ENCODE measurements around the gene ACE. TPM values are rescaled to one million over a fixed set of nuclear protein-coding genes. Genes with fewer than 3 reads are reported as not detected.

Gene ACE
- total RNA-seq, 1 donor from 2014 or later, result not detected

DNA sequence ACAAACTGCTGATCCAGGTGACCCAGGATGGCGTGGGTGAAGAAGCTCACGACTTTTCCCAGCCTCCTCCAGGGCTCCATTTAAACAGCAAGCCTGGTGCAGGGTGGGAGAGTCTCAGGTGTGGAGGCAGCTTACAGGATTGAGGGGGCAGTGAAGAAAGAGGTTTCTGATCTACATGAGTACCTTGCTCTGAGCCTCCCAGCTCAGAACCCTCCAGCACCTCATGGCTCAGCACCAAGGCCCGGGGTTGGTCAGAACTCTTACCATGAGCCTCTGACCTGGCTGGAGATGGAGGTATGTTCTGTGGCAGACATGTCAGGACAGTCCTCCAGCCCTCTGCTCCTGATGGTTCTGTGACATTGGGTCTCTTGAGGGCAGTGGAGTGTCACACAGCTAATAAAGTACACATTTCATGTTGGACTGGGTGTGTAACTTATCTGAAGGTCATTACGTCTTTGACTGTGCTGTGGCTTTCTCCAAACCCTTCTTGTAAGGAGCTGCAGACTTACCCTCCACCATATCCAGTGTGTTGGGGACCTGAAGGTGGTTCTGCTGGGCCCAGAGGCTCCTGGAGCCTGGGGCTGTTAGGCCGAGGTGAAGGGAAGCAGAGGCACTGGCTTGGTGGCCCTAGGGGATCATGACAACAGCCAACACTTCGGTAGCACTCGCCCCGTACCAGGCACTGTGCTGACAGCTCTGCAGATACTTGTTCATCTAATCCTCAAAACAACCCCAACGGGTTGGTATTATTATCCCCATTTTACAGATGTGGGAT lies 69.6 kb downstream of the ACE start:
- no peaks in the 10 kb centered on the region for H3K9me3 ChIP-seq (ENCODE audit: low read depth)
- peaks cover 3% of the 10 kb centered on the region for H4K20me1 ChIP-seq (ENCODE audit: low read depth)
- no peak overlapping the region for H3K9ac ChIP-seq
- TF ChIP-seq EZH2phosphoT487 (IDR thresholded peaks at IDR 0.05) (no peak), EZH2 (IDR thresholded peaks at IDR 0.05) (no peak)
- TF ChIP-seq, protein P1, sequence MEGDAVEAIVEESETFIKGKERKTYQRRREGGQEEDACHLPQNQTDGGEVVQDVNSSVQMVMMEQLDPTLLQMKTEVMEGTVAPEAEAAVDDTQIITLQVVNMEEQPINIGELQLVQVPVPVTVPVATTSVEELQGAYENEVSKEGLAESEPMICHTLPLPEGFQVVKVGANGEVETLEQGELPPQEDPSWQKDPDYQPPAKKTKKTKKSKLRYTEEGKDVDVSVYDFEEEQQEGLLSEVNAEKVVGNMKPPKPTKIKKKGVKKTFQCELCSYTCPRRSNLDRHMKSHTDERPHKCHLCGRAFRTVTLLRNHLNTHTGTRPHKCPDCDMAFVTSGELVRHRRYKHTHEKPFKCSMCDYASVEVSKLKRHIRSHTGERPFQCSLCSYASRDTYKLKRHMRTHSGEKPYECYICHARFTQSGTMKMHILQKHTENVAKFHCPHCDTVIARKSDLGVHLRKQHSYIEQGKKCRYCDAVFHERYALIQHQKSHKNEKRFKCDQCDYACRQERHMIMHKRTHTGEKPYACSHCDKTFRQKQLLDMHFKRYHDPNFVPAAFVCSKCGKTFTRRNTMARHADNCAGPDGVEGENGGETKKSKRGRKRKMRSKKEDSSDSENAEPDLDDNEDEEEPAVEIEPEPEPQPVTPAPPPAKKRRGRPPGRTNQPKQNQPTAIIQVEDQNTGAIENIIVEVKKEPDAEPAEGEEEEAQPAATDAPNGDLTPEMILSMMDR (IDR thresholded peaks at IDR 0.05), result no peak
- no peak for DNase-seq (ENCODE audit: low spot score)
- H3K4me3 ChIP-seq, result no peak overlapping the region
- peaks cover 7% of the 10 kb centered on the region for H3K4me1 Mint-ChIP-seq
- H2AFZ ChIP-seq (replicated peaks), result no peak overlapping the region
- H3K27ac Mint-ChIP-seq, result no peak overlapping the region
- no peaks in the 10 kb centered on the region for H3K36me3 ChIP-seq
- no peaks in the 10 kb centered on the region for H3K9me3 Mint-ChIP-seq
- H3K27me3 ChIP-seq, result no peaks in the 10 kb centered on the region
- H3K36me3 Mint-ChIP-seq, result no peaks in the 10 kb centered on the region
- H3K27ac ChIP-seq, result no peak overlapping the region
- H3F3A ChIP-seq (ENCODE audit: low read depth), result peaks cover 19% of the 10 kb centered on the region
- H3K4me1 ChIP-seq, result peaks cover 8% of the 10 kb centered on the region
- H3K4me2 ChIP-seq, result no peak overlapping the region
- H3K79me2 ChIP-seq (ENCODE audit: low read depth), result peaks cover 7% of the 10 kb centered on the region
- no peaks in the 10 kb centered on the region for H3K27me3 Mint-ChIP-seq (ENCODE audit: insufficient read depth, low read depth)
- no peak overlapping the region for H3K4me3 Mint-ChIP-seq

DNA sequence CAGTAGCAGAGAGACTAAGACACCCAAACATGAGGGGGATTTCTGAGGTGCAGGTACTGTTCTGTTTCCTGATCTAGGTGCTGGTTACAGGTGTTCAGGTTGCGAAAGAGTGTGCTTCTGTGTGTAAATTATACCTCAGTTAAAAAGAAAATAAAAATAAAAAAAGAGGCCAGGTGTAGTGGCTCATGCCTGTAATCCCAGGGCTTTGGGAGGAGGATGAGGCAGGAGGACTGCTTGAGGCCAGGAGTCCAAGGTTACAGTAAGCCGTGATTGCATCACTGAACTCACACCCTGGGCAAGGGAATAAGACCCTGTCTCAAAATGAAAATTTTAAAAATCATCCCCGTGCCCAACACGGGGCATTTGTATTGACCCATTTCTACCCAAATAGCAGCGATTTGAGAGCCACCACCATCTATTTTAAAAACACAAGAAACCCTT lies 70.2 kb downstream of the ACE start:
- no peaks in the 10 kb centered on the region for H3K9me3 Mint-ChIP-seq

More for the DNA sequence above, 70.2 kb downstream of the ACE start:
- no peaks in the 10 kb centered on the region for H3K27me3 Mint-ChIP-seq (ENCODE audit: insufficient read depth, low read depth)
- Histone ChIP-seq H3K4me1 (peaks cover 8% of the 10 kb centered on the region), H2AFZ (replicated peaks) (no peak overlapping the region), H3F3A (ENCODE audit: low read depth) (peaks cover 20% of the 10 kb centered on the region), H3K9ac (no peak overlapping the region), H4K20me1 (ENCODE audit: low read depth) (peaks cover 7% of the 10 kb centered on the region), H3K27me3 (no peaks in the 10 kb centered on the region), H3K9me3 (ENCODE audit: low read depth) (no peaks in the 10 kb centered on the region), H3K36me3 (no peaks in the 10 kb centered on the region), H3K27ac (no peak overlapping the region), H3K4me2 (no peak overlapping the region), H3K4me3 (no peak overlapping the region), H3K79me2 (ENCODE audit: low read depth) (peaks cover 13% of the 10 kb centered on the region)
- H3K27ac Mint-ChIP-seq, result no peak overlapping the region
- H3K36me3 Mint-ChIP-seq, result no peaks in the 10 kb centered on the region
- peaks cover 10% of the 10 kb centered on the region for H3K4me1 Mint-ChIP-seq
- no peak for TF ChIP-seq EZH2phosphoT487 (IDR thresholded peaks at IDR 0.05)
- no peak for TF ChIP-seq EZH2 (IDR thresholded peaks at IDR 0.05)
- TF ChIP-seq, protein P1 (IDR thresholded peaks at IDR 0.05), result no peak
- DNase-seq (ENCODE audit: low spot score), result no peak
- H3K4me3 Mint-ChIP-seq, result no peak overlapping the region

Other genes starting within 250 kb of the ACE start
- 4.2 and 7.7 TPM in 2 replicates for gene CYB561, start 30.8 kb upstream of the ACE start, total RNA-seq (ENCODE audit: low replicate concordance)
- 0.03 TPM in 1 of 2 replicates, not detected in the other for gene KCNH6, start 46.3 kb downstream of the ACE start, total RNA-seq (ENCODE audit: low replicate concordance)
- 56.5 and 70.6 TPM in 2 replicates for gene DCAF7, start 73.4 kb downstream of the ACE start, total RNA-seq (ENCODE audit: low replicate concordance)
- gene TACO1, start 123.8 kb downstream of the ACE start, total RNA-seq (ENCODE audit: low replicate concordance), result 15.4 and 18.3 TPM in 2 replicates
- gene MAP3K3, start 145.4 kb downstream of the ACE start, total RNA-seq (ENCODE audit: low replicate concordance), result 21.6 and 28.8 TPM in 2 replicates
- gene LIMD2, start 223.1 kb downstream of the ACE start, total RNA-seq (ENCODE audit: low replicate concordance), result 7.0 and 36.9 TPM in 2 replicates

Data from neural progenitor cell (in vitro differentiated cells).